Measurements from ENCODE around the gene PDGFRB.

- no peak for TF ChIP-seq POLR2A (IDR thresholded peaks at IDR 0.05)
- TF ChIP-seq CTCF (IDR thresholded peaks at IDR 0.05), result no peak
Measured at GRCh38 chr5:150106674-150107426, 48.8 kb downstream of the PDGFRB start.
